Islet of Langerhans (tissue), 1 donor: Measurements from ENCODE around the gene ACTL10.
"Not testable (repeated sequence)": the region's sequence is repeated elsewhere in the genome, so short reads cannot be mapped to it uniquely, and the experiment has no call there.

Source experiments
- FAIRE-seq: peaks from one replicate; lab custom pipeline; 2011; peaks lifted over from hg19 to GRCh38; lab: Jason Lieb, UNC

The ACTL10 gene

DNA sequence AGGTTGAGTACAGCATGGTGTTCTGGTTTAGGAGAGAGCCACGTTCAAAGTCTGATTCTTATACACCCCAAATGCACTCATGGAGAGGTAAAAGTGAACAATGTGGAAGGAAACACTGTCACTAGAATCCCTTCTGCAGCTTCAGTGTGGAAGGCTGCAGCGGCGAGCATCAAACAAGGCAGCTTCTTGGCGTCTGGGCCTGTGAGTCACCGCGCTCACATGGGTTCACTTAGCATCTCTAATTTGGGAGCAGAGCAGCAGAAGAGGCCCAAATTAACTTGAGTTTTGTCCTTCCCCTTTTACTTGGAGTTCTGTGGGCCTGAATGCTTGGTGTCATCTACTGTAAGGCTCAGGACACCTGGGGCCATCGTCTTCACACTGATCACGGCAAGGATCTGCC lies 30.4 kb downstream of the ACTL10 start:
- no peak for FAIRE-seq

DNA sequence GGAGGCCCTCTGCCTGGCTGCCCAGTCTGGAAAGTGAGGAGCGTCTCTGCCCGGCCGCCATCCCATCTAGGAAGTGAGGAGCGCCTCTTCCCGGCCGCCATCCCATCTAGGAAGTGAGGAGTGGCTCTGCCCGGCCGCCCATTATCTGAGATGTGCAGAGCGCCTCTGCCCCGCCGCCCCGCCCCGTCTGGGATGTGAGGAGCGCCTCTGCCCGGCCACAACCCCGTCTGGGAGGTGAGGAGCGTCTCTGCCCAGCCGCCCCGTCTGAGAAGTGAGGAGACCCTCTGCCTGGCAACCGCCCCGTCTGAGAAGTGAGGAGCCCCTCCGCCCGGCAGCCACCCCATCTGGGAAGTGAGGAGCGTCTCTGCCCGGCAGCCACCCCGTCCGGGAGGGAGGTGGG lies 32.2 kb downstream of the ACTL10 start:
- not testable (repeated sequence) for FAIRE-seq

DNA sequence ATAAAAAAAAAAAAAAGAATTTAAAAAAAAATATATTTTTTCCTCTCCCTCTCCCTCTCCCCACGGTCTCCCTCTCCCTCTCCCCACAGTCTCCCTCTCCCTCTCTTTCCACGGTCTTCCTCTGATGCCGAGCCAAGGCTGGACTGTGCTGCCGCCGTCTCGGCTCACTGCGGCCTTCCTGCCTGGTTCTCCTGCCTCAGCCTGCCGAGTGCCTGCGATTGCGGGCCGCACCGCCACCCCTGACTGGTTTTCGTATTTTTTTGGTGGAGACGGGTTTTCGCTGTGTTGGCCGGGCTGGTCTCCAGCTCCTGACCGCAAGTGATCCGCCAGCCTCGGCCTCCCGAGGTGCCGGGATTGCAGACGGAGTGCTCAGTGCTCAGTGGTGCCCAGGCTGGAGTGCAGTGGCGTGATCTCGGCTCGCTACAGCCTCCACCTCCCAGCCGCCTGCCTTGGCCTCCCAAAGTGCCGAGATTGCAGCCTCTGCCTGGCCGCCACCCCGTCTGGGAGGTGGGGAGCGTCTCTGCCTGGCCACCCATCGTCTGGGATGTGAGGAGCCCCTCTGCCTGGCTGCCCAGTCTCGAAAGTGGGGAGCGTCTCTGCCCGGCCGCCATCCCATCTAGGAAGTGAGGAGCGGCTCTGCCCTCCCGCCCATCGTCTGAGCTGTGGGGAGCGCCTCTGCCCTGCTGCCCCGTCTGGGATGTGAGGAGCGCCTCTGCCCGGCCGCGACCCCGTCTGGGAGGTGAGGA lies 34.1 kb downstream of the ACTL10 start:
- FAIRE-seq, result not testable (repeated sequence)

DNA sequence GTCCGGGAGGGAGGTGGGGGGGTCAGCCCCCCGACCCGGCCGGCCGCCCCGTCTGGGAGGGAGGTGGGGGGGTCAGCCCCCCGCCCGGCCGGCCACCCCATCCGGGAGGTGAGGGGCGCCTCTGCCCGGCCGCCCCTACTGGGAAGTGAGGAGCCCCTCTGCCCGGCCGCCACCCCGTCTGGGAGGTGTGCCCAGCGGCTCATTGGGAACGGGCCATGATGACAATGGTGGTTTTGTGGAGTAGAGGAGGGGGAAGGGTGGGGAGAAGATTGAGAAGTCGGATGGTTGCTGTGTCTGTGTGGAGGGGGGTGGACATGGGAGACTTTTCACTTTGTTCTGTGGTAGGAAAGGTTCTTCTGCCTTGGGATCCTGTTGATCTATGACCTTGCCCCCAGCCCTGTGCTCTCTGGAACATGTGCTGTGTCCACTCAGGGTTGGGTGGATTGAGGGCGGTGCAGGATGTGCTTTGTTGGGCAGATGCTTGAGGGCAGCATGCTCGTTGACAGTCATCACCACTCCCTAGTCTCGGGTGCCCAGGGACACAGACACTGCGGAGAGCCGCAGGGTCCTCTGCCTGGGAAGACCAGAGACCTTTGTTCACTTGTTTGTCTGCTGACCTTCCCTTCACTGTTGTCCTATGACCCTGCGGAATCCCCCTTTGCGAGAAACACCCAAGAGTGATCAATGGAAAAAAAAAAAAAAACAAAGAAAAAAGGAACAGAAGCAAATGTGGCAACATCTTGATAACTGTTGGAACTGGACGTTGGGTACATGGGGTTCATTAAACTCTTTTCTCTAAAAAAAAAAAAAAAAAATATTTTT lies 35.1 kb downstream of the ACTL10 start:
- no peak for FAIRE-seq

DNA sequence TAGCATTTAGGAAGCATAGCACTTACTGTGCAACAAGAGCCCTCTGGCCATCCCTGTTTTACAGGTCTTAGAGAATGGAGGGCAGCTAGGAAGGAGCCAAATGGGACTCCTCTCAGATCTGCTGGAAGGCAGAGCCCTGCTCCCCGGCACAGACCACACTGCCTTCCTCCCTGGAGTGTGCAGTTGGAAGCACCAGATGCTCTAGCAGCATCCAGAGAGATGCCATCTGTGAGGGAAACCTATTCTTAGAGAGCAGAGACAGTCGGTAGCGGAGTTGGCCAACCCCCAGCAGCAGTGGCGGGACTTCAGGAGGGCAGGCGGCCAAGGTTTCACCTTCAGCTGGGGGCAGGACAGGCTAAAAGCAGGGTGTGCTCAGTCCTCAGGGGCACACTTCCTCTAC lies 36.1 kb downstream of the ACTL10 start:
- no peak for FAIRE-seq

DNA sequence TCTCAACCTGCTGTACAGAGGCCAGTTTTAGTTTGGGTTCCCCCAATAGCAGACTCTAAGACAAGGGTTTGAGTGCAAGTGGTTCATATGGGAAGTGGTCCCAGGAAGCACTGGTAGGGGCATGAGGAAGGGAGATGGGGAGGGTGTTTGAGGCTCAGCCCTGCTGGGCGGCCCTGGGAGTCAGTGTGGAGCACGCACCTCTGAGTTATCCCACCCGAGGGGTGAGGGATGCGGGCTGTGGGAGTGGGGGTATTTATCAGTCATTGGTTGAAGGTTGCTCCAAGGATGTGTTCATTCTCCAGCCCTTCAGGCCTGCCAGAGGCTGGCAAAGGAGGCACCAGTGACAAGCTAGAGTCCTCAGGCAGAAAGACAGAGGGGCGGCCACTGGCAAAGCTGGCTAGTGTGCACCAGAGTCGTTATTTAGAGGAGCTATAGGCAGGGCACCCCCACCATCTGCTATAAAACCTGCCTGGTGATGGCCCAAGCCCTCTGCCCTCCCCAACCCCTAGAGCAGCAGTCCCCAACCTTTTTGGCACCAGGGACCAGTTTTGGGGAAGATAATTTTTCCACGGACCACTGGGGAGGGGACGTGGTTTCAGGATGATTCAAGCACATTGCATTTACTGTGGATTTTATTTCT lies 36.9 kb downstream of the ACTL10 start:
- FAIRE-seq, result no peak

DNA sequence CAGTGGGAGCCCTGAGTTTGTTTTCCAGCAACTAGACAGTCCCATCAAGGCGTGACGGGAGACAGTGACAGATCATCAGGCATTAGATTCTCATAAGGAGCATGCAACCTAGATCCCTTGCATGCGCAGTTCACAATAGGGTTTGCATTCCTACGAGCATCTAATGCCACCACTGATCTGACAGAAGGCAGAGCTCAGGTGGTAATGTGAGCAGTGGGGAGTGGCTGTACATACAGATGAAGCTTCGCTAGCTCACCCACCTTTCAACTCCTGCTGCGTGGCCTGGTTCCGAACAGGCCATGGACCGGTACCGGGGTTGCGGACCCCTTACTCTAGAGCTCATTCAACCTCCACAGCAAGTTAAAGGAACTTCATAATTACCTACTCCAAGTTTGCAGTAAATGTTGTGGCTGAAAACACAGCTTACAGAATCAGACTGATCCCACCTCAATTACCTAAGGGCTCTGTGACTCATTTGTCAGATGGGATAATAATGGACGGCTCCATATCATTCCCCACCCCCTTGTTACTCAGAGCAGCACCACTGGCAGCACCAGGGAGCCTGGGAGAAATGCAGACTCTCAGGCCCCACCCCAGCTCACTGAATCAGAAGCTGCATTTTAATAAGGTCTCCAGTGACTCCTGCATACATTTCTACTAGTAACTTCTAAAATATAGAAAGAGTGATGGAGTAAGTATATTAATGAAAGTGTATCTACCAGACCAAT lies 37.6 kb downstream of the ACTL10 start:
- no peak for FAIRE-seq

DNA sequence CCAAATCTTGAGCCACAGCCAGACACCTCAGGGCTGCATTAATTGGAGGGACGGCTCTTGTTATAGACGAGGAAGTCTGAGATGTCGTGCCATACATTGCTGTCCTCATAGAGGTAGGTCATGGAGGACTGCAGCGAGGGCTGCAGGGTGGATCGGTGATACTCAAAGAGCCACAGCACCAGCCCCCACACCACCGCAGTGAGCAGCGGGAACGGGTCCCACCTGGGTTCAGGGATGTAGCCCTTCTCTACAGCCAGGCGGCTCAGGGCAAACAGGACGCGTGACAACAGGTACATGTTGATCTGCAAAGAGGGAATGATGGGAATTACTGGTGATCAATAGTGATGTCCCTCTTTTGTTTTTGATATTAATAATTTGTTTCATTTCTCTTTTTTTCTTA lies 40.9 kb downstream of the ACTL10 start:
- no peak for FAIRE-seq

DNA sequence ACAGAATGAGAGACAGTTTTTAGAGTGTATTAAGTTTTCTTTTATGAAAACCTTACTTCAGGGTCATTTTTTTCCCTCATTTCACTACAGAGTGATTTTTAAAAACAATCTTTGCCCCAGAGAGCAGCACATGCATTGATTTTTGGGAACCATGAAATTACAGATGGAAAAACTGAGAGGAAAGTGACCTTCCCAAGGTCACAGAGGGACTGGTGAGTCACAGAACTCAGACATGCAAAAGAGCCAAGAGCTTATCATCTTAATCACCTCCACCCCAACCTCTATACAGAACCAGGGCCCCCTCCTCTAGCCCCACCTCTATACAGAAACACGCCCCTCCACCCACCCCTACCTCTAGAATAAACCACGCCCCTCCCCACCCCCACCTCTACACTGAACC lies 42.7 kb downstream of the ACTL10 start:
- no peak for FAIRE-seq

DNA sequence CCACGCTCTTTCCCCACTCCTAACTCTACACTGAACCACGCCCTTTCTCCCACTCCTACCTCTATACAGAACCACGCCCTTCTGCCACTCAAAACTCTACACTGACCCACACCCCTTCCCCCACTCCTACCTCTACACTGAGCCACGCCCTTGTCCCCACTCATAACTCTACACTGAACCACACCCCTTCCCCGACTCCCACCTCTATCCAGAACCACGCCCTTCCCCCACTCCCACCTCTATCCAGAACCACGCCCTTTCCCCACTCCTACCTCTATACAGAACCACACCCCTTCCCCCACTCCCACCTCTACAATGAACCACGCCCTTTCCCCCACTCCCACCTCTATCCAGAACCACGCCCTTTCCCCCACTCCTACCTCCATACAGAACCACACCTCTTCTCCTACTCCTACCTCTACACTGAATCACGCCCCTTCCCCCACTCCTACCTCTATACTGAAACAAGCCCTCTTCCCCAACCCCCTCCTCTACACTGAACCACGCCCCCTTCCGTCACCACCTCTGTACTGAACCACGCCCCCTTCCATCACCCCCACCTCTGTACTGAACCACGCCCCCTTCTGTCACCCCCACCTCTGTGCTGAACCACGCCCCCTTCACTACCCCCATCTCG lies 43.3 kb downstream of the ACTL10 start:
- no peak for FAIRE-seq

DNA sequence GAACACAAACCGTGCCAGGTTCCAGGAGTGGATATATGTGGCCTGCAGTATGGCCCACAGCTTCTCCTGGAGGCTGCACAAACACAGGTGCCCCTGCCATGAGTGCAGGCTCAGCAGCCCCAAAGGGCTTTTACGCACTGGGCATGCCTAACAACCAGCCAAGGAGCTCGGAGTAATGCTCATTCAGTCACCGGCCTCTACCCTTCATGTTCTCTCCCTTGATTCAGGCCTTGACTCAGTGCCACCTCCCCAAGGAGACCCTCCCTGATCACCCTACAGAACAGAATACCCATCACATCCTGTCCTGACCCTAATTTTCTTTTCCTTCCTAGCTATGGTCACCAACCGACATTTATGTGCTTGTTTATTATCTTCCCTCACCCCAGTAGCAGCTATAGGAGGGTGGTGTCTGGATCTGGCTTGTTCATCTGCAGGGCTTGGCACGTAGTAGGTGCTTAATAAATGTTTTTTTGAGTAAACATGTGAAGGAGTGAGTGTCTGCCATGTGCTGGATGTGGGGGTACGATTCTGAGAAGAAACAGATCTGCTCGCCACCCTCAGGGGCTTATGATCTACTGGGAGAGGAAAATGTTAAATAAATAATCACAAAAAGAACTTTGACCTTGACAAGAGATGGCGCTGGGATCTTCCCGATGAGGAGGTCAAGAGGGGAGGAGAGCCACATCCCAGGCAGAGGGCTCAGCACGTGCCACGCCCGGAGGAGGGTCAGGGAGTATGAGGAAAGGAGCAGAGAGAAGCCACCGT lies 44.1 kb downstream of the ACTL10 start:
- FAIRE-seq, result no peak

DNA sequence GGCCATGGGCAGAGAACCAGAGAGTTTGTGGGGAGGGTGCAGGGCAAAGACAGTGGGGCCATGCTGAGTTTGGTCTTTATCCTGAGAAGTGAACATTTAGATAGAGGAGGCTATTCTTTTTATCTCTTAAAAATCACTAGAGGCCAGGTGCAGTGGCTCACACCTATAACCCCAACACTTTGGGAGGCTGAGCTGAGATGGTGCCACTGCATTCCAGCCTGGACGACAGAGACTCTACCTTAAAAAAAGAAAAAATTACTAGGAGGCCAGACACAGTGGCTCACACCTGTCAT lies 44.6 kb downstream of the ACTL10 start:
- no peak for FAIRE-seq

DNA sequence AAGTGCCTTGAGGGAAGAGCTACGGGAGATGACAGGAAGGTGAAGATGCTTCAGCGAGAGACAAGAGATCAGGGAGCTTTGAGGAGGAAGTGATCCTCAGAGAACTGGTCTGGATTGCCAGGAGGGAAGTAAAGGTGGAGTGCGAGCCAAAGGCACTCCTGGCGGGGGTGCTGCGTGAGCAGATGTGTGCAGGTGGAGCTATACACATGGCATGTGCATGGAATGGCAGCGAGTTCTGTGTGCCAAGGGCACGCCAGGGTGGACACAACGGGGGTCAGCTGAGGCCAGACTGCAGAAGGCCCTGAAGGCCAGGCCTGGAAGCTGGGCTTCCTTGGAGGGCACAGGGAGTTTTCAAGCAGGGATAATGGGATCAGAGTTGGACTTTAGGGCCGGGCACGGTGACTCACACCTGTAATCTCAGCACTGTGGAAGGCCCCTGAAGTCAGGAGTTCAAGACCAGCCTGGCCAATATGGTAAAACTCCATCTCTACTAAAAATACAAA lies 47.2 kb downstream of the ACTL10 start:
- no peak for FAIRE-seq

DNA sequence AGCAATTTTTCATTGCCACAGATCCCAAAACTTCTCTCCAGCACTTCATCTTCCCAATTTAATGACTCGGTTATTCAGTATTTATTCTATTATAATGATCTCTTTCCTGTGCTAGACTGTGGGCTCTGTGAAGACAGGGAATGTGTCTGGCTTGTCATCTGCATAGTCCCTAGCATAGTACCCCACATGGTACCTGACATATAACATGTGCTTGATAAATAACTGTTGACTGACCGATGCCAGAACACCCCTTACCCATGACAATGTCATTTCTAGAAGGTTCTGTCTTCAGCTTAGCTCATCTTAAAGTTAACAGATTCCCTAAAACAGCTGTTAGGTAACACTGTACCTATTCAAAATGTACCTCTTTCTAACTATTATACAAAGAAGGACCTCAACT lies 49.8 kb downstream of the ACTL10 start:
- FAIRE-seq, result no peak
